Putamen (tissue), 1 donor: ENCODE results near the gene DUSP18.
A peak's percentile ranks its signal among the peaks of the same experiment; 100 is the strongest.
"Not testable (repeated sequence)": the region's sequence is repeated elsewhere in the genome, so short reads cannot be mapped to it uniquely, and the experiment has no call there.

Experiments used
- DNase-seq: peaks from one replicate; pipeline ENCODE4 v3.0.0-alpha.2; 2016; ENCODE audit warnings: low spot score

Gene DUSP18

DNA sequence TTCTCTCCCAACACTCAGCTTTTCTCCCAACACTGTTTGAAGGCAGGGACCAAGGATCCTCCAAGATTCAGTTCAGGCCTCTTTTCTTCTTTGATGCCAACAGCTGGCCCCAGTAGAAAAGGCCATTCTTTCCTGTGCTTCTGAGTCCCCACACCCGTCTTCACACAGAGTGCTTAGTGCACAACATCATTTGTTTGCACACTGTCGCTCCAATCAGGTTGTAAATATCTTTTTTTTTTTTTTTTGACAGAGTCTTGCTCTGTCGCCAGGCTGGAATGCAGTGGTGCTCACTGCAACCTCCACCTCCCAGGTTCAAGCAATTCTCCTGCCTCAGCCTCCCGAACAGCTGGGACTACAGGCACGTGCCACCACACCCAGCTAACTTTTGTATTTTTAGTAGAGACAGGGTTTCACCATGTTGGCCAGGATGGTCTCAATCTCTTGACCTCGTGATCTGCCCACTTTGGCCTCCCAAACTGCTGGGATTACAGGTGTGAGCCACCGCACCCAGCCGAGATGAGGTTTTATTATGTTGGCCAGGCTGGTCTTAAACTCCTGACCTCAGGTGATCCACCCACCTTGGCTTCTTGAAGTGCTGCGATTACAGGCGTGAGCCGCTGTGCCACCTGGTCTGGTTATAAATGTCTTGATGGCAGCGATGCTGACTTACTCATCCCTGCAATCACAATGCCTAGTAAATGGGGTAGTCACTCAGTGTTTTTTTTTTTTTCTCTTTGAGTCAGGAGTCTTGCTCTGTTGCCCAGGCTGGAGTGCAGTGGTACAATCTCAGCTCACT lies 12.4 kb upstream of the DUSP18 start:
- not testable (repeated sequence) for DNase-seq

- DNase-seq = not testable (repeated sequence)
These were observed 8.9 kb upstream of the DUSP18 start for GRCh38 chr22:30676565-30676964.

GRCh38 chr22:30675436-30675835 lies 7.8 kb upstream of the DUSP18 start:
- DNase-seq = no peak

DNA sequence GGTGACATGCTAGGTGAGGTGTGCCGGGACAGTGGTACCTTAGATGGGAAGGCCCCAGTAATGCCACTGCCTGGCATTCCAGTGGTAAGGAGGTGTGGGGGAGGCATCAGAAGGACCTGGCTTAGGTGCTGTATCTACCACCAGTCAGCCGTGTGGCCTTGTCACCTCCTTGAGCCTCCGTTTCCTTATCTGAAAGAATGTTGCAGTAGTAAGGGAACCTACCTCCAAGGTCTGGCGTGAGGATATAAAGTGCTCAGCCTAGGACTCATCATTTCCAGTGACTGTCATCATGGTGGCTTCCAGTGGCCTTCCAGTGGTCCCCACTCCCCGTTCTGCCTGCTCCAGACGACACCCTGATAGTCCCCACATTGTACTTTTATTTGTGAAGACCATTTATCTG lies 6.8 kb upstream of the DUSP18 start:
- DNase-seq = no peak

DNA sequence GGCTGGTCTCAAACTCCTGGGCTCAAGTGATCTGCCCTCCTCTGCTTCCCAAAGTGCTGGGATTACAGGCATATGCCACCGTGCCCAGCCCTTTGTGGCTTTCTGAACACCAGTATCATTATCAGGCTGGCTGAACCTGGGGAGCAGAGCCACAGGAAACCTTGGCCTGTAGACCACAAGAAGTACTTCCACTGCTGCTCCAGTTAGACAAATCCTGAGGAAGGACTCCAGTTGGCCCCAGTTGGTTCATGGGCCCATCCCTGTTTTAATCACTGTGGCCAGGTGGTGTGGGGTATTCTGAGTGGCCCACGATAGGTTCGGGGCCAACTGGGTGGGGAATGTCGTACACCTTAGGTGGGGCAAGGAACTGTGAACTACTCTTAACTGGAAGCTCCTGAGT lies 5.5 kb upstream of the DUSP18 start:
- DNase-seq = no peak

DNA sequence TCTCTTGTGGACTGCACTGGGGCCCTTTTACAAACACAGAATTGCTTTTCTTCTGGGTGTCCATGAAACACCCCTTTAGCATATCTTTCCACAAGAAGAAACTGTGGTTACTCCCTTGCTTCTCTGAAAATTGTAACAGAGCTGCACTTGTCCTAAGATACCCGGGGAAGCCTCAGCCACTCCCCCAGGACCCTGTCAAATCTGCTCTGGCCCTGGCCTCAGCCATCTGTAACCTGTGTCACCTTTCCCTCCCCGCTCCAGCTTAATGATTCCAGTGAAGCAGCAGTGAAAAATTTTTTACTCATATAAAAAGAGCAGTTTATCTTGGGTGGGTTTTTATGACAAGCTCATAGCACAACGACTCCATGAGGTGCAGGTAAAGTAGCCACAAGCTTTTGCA lies 3.4 kb upstream of the DUSP18 start:
- DNase-seq = no peak

DNA sequence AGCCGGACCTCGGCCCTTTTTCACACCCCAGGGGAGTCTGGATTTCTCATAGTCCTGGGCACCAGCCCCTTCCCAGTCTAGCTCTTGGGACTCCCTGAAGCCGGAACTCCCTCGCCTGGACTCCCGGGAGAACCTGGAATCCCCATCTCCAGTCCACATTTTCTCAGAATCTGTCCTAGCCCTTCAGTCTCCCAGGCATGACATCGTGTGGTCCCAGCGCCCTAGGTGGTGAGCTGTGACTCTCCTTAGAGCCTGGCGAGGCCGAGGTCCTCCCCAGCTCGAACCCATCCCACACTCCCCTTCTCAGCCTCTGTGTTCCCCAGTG lies 673 bp upstream of the DUSP18 start:
- DNase-seq = no peak

GRCh38 chr22:30667107-30667493 lies 575 bp downstream of the DUSP18 start:
- DNase-seq = no peak

DNA sequence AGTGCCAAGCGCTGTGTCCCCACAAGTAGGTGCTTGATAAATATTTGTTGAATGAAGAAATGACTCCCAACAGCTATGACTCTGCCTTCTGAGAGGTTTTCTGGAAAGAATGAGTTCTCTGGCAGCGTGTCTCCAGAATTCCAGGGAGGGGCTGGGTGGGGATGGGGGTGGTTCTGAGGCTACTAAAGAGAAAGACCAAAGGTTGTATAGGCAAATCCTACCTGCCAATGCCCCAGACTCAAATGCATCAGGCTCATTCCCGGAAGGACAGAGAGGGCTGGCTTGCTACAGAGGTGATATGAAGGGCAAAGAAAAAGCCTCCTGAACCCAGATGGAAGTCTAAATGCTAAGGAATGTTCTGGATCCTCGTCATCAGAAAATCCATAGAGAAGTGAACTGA lies 1.9 kb downstream of the DUSP18 start:
- no peak for DNase-seq

DNA sequence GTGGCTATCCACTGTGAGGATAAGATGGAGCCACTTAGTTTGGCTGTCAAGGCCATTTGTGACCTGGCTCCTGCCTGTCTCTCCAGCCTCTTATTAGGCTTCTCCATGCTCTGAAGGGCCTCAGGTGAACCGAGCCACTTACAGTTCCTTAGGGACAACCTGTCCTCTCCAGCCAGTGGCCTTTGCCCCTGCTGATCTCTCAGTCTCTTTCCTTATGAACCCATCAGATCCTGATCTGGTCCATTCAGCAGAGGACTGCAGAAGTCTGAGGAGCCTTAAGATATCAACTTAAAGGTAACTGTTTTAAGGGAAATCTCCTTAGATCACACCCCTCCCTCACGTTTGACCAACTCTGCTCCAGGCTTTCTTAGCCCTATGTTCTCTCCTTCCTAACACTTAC lies 2.4 kb downstream of the DUSP18 start:
- DNase-seq = no peak

DNA sequence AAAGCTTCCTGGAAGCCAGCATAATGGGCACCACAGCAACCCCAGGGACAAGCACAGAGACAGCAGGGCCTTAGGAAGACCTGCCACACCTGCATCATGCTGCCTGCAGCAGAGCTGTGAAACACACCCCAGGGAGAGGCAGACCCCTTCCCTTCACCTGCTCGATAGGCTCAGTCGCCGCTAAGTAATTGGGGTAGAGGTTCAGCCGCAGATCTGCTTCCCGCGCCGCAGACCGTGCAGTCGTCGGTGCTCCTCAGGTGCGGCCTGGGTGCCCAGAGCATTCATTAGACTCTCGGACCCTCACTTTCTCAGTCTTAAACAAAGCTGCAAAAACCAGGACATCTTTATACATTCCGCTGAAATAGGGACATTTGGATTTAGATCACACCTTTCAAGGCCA lies 2.9 kb downstream of the DUSP18 start:
- DNase-seq = no peak

DNA sequence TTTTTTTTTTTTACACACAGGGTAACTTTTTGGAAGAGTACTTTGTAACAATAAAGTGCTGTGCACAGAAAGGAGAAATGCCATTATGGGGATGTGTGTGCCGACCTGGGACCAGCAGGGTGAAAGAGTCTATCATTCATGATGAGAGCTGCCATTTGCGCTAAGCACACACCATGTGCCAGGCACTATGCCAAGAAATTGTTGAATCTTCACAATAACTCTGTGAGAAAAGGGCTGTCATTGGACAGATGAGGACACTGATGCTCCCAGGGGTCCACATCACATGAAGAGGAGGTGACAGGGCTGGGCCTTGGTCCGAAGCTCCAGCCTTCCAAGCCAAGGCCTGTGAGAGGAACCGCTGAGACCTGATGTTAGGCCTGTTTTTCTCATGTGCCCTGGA lies 5.6 kb downstream of the DUSP18 start:
- DNase-seq = no peak

- DNase-seq = no peak
These were observed 12.1 kb downstream of the DUSP18 start for GRCh38 chr22:30655532-30655931.

GRCh38 chr22:30654361-30654760 lies 13.3 kb downstream of the DUSP18 start:
- no peak for DNase-seq

DNA sequence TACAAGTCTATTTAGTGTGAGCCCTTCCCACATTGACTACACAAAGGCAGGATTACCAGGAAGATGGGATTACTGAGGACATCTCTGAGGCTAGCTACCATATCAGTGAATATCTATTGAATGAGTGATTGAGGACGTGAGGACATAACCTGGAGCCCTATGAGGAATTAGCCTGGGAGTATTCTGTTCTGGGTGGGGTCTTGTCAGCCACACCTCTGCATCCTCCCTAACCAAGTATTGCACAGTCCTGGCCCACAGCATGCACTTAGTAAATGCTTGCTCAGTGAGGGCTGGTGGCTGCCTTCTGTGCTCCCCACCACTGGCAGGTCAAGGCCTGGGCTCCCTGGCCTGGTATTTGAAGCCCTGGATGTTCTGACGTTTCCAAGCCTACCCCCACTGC lies 14.8 kb downstream of the DUSP18 start:
- no peak for DNase-seq

DNA sequence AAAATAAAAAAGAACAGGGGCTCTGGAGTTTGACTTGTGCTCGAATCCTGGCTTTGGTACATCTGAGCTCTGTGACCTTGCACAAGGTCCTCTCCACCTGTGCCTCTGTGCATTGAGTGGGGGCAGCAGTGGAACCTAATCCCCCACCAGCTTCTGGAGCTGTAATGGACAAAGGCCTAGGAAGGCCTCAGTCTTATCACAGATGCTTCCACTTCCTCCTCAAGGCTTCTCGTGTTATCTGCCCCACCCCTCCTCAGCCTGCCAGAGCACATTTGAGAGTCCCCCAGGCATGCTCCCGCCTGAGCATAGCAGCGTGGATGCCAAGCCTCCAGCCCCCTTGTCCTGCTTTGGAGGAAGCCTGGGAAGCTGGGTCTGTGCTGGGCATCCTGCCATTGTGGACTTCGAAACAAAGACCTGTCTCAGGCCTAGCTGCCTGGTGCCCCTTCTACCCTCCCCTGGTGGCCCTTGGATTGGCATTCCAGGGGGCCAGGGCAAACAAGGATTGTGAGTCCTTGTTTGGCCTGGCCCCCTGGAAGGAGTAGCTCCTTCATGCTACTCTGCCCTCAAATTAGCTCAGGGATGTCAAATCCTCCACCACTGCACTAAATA lies 17.1 kb downstream of the DUSP18 start:
- DNase-seq = peak; percentile 79

- no peak for DNase-seq
These were observed 18.2 kb downstream of the DUSP18 start for GRCh38 chr22:30649430-30650007.

DNA sequence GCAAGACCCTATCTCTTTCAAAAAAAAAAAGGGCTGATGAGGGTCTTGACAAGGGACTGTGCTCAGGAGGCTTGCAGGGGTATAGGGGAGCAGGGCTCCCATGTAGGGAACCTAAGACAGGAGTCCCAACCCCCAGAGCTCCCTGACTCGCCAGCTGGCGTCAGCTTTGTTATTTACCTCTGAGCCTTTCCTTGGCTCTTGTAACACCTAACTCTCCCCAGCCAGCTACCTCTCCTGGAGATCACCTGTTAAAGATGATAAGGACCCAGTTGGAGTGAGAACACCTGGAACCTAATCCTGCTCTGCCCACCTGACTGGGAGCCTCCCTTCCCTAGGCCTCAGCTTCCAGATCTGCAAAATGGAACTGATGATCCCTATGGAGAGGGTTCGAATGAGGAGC lies 18.9 kb downstream of the DUSP18 start:
- no peak for DNase-seq

DNA sequence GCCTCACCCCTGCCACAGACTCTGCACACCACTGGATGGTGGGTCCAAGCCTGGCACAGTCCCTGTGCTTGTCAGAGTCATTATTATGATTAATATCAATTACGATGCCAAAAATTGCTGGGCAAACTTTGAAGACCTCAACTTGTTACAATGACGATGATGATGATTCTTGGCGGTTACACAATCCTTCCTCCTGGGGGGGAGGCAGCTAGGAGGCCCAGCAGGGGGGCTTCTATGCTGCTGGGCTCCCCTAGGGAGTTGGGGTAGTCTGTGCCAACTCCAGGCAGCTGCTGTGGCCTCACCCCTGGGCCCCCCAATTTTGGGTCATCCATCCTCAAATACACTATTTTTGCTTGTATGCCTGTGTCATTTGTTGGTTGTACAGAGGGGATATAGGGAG lies 20.1 kb downstream of the DUSP18 start:
- DNase-seq = no peak

GRCh38 chr22:30646518-30647160 lies 21.0 kb downstream of the DUSP18 start:
- no peak for DNase-seq

DNA sequence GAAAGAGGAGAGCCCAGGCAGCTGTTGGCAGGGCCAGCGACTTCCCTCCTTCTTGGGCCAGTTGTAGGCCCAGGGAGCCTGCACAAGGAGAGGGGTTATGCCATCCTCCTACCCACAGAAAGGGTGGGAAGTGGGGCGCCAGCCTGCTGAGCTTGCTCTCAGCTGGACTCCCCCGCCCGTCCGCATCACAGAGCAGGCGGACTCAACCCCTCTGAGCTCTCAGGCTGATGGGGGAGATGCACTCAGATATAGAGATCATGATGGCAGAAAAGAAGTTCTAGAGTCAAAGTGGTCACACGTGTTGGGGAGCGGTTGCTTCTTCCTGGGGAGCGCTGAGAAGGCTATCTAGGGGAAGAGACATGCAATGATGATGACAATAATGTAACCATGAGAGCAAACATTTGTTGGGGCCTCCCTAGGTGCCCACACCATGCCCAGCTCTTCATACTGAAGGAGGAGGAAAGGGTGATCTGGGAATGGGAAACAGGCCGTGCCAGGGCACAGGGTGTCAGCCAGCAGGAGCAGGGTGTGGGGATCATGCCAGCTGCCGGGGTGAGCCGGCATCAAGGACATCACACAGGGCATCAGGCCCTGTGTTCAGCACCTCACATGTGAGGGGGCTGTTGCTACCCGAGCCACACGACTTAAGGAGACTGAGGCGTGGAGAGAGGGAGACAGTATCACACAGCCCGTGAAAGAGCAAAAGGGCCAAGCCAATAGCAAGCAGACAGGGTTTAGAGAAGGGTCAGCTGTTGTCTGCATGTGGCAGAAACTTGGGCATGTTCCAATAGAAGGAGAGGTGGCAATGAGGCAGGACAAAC lies 24.4 kb downstream of the DUSP18 start:
- DNase-seq = no peak

- DNase-seq = no peak
These were observed 26.7 kb downstream of the DUSP18 start for GRCh38 chr22:30640839-30641430.
